Measurements from ENCODE around the gene KDM7A.
"Not testable (repeated sequence)": the region's sequence is repeated elsewhere in the genome, so short reads cannot be mapped to it uniquely, and the experiment has no call there.

Gene KDM7A

DNA sequence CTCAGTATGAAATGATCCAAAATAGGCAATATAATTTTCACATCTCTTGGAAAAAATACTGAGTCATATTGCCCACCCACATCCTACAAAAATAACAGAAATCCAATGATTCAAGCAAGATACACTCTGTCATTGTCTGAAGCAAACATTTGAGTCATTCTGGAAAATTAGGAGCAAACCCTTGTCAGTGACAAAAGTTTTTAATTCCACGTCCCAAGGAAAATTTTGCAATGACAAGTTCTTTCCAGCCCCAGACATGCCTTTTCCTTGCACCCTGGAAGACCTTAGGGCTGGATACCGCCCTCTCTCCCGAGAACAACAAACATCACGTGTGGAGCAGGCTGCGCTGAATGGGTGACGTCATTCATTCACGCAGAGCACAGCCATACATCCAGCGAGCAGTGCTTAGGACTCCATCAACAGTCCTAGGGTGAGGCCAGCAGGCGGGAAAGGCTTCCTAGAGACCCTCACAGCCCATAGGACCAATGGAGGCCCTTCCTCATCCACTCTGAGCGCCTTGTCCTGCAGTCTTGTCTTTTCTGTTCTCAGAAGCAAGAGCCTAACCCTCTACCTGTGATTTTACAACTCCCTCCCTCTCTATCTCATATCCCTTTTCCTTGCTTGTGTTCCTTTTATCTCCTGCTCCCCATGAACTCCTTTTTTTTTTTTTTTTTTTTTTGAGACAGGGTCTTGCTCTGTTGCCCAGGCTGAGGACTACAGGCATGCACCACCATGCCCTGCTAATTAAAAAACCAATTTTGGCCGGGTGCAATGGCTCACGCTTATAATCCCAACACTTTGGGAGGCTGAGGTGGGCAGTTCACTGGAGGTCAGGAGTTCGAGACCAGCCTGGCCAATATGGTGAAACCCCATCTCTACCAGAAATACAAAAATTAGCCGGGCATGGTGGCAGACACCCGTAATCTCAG is 23.5 kb upstream of the KDM7A start:
- DNase-seq: no peak

DNA sequence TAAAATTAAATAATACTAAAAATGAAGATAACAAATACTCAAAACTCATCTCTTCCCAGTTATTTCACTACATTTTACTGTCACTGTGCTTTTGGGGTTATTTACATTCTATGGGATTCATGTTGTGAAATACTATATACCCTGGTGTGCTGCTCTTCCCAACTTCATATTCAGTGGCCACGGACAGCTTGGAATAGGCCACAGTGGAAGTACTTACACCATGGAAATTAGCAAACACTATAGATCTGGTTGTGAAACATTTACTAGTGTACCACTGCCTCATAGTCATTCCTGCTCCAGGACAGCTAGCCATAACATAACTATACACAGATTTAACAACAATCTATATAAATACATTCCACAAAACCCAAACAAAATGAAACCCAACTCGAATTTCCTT is 21.2 kb upstream of the KDM7A start:
- DNase-seq: no peak

DNA sequence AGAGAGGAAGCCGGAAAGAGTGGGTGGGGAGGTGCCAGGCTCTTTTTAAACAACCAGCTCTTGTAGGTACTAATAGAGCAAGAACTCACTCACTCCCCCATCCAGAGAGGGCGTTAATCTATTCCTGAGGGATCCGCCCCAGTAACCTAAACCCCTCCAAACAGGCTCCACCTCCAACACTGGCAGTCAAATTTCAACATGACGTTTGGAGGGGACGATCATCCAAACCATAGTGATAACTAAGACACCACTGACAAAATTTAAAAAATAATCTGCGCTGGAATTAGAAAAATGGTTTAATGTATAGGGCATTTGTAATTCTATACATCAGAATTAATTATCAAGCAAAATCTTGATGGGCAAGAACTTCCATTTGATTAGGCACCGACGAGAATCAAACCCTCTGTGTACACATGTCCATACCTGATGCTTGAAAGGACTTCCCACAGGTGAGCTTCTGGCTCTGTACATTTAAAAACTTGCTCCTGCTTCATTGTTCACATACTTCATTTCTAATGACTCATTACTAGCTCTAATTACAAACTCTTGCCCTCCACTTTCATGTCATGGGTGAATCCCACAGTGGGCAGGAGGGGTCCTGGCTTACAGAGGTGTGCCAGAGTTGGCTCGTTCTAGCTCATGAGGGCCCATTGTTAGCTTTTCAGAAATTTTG is 20.6 kb upstream of the KDM7A start:
- DNase-seq: no peak

DNA sequence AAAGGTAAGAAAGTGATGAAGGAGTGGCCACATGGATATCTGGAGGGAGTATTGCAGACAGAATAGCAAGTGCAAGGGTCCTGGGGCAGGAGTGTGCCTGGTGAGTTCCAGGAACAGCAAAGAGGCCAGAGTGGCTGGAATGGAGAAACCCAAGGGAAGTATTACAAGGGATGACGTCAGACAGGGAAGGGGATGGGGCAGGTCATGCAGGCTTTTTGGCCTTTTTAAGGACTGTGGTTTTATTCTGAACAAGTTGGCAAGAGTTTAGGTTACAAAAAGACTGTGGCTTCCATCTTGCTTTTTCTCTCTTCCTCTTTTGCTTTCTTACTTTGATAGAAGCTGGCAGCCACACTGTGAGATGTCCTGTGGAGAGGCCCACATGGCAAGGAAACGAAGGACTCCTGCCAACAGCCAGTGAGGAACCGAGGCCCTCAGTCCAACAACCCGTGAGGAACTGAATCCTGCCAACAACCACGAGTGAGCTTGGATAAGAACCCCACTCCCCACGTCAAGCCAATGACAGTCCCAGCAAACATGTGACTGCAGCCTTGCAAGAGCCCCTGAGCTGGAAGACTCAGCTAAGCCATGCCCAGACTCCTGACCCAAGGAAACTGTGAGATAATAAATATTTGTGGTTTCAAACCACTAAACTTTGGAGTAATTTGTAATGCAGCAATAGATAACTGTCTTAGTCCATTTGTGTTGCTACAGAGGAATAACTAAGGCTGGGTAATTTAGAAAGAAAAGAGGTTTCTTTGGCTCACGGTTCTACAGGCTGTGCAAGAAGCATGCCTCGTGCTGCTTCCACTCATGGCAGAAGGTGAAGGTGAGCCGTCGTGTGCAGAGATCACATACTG is 19.8 kb upstream of the KDM7A start:
- no peak for DNase-seq

DNA sequence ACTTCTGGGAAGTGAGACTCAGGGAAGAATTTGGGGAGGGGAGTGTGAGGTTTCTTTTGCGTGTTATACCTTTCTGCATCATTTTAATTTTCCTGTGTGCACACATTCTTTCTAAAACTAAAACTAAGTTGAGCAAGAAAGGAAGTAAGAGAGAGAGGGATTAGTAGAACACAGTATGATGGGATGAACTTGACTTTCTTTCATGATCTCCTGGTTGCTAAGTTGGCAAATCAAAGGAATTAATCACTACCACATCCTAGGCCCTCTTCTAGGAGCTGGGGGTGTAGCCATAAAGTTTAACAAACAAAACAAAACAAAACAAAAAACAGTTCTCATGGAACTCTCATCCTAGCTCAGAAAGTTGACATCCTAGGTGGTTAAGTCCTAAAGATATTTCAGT is 19.1 kb upstream of the KDM7A start:
- DNase-seq: no peak

DNA sequence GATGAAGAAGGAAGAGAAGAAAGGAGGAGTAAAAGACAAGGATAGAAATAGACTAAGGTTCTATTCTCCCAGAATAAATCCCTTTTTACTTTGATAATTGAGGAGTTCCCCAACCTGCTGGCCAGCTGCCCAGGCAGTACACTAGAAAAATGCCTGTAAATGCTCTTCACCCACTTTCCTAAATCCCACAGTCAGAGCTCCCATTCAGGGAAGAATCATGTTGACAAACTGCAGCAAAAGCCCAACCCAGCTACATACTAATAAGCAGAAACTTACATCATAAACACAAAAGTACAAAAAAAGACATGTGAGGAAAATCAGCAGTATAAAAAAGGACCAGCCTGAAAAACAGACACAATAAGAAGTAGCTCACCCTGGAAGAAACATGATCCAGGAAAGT is 15.8 kb upstream of the KDM7A start:
- DNase-seq: no peak

DNA sequence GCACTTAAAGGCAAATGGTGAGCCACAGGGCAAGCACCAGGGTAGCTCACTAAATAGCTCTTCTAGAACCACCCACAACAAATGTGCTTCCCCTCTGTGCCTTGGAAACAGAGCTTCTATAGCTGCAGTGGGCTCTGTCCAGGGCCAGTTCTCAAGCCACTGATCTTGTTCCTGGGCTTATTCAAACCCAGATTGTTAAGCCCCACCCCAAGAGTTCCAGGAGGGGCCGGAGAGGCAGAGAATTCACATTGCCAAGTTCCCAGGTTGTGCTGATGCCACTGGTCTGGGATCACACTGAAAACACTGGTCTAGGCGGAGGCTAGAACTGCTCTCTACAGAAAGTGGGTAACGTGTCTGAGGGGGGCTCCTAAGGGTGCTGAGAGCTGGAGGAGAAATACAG is 15.4 kb upstream of the KDM7A start:
- no peak for DNase-seq

DNA sequence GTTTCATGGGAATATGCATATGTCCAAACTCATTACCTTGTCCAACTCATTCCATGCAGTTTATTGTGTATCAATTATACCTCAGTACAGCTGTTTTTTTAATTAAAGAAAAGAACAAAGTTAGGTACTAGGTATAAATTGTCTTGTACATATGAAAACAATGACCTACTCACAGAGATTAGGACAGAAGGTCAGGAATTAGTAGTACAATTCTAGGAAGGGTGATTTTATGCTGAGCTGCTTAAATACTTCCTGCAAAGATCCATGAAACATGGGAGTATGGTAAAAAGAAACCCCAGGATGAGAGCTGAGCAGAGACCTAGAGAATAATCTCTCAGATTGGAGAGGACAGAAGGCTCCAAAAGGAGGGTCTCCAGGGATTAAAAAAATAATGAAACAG is 13.8 kb upstream of the KDM7A start:
- no peak for DNase-seq

DNA sequence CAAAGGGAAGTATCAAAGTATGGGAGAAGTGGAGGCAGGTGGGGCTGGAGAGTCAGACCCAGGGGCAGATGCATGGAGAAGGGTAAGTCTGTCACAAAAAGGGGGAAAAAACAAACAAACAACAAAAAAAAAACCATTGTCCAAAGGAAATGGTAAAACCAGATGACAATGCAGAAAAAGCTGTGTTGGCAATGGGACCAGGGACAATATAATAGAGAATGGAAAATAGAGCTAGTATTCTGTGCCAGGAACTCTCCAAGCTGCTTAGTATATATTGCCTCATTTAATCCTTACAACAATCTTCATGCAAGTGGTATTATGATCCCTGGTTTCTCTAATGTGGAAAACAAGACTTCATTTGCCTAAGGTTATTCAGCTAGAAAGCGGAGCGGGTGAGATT is 13.1 kb upstream of the KDM7A start:
- no peak for DNase-seq

DNA sequence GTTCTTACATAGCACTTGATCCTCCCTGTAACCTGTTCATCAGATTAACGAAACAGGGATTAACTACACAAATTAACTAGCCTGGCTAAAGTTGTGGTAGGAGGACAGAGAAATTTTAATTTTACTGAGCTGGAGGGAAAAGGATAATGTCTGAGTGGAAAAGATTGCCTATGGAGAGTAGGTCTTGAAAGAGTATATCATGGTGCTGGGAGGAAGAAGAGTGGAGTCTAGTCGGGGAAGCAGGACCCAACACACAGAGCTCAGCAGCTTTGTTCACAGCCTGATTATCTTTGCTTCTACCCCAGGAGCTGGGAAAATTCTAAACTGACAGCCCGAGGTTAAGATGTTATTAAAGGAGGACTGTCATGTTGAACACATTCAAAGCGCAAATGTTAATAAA is 6.1 kb upstream of the KDM7A start:
- DNase-seq: no peak

DNA sequence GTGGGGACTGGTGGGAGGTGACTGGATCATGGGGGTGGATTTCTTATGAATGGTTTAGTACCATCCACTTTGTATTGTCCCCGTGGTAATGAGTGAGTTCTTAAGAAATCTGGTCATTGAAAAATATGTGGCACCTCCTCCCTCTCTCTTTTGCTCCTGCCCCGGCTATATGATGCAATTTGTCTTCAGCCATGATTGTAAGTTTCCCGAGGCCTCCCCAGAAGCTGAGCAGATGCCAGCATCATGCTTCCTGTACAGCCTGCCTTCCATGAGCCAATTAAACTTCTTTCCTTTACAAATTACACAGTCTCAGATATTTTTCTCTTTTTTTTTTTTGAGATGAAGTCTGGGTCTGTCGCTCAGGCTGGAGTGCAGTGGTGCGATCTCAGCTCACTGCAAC is 2.6 kb upstream of the KDM7A start:
- DNase-seq: no peak

DNA sequence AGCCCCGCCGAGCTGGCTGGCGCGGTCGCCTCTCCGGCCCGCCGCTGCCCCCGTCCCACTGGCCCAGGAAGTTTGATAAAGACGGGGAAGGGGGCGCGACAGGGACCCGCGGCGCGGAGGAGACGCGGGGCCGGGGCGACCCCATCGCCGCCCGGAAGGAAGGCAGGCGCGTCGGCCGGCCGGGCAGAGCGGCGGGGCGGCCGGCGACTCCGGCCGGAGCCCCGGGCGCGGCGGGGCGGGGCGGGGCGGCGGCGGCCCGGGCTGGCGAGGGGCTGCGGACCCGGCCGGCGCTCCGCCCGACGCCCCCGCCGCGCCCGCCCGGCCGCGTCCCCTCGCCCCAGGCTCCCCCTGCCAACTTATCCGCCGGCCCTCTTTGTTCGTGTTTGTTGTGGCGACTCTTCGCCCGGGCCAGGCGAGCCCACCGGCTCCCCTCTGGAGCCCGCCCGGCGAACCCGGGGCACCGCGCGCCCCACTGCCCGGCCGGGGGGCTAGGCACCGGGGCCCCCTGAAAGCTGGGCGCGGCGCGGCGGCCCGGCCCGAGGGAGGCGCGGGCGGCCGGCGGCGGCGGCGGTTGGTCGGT is 571 bp downstream of the KDM7A start:
- DNase-seq: no peak

DNA sequence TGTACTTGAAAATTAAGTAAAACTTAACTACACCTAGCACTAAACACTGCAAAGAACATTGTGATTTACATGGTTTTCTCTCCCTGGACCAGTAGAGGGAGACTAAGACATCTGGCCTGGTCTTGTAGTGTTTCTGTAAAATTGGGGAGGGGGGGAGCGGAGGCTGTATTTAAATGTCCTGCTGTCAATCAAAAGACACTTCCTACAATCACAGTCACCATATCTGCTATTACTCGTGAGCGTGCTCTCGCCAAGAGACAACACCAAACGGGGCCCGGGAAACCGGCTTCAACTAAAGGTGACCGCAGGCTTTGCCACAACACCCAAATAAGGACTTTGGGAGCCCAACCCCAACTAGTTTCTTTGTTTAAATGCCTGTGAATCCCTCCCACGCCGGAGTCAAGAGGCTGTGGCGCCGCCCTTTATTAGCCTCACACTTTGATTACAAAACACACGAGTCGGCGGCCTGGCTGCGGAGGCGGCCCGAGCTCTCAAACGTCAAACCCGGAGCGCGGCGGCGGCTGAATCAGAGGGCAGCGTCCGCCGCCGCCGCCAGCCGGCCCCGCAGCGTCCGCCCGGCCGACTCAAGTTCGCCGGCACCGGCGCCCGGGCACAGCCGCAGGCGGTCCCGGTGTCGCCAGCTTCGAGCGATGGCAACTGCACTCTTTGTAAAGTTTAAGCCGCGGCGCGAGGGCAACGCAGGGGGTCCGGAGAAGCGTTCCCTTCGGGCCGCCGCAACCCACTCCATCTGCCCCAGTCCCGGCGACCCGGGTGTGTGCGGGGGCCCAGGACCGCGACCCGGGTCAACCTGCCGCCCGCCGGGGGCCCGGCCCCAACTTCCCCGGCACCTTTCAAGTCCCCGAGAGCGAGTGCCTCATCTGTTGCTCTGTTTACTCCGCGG is 1.3 kb downstream of the KDM7A start:
- DNase-seq: peak; percentile 95

DNA sequence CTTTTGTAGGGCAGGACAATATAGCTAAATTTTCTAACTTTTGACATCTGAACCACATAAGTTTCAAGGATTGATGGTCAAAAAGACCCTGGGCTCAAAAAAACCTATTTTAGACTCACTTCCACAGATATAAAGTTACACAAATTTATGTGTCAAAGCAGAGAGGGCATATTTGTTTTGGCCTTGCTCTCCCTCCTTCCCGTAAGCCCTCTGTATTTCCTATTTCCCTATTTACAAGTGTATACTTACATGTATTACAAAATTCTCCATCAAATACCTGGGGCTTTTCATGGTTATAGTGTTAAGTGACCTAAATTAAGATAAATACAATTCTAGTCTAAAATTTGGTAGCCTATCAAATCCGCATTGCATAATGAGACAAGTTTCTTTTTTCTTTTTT is 2.6 kb downstream of the KDM7A start:
- DNase-seq: no peak

DNA sequence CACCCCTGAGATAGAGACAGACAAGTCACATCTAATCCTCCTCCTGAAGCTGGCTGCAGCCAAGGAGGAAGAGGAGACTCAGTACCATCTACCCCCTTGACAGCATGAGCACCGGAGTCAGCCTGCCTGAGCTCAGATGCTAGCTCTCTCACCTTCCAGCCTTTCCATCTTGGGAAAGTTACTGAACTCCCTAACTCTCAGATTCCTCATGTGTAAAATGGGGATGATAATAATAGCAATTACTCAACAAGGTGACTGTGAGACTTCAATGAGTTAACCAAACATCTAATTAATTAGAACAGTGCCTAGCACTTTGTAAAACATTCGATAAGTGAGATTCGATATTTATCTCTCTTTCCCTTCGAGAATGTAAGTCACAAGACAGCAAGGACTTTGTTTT is 6.4 kb downstream of the KDM7A start:
- DNase-seq: no peak

DNA sequence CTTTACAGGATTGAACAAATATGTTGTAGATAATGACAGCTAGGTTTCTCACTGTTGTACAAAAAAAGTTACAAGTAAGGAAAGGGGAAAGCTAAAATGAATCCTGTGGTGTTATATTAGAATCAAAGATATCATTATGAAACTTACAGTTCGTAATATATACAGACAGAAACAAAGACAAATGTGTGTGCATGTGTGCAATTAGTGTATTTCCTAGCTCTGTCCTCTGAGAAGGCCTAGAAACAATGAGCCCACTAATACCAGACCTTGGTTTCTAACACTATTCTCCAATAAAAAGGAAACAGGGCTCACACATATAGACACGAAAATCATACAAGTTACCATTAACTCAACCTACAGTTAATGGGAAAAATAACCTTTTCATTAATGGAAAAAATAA is 8.0 kb downstream of the KDM7A start:
- no peak for DNase-seq

DNA sequence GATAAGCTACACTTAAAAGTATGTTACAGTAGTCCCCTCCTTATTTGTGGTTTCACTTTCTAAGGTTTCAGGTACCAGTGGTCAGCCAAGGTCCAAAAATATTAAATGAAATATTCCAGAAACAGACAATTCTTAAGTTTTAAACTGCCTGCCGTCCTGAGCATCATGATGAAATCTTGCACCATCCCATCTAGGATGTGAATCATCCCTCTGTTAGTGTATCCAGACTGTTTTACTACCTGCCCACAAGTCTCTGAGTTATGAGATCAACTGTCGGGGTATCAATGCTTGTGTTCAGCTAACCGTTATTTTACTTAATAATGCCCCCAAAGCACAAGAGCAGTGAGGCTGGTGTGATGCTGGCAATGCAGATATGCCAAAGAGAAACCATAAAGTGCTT is 11.4 kb downstream of the KDM7A start:
- DNase-seq: no peak

DNA sequence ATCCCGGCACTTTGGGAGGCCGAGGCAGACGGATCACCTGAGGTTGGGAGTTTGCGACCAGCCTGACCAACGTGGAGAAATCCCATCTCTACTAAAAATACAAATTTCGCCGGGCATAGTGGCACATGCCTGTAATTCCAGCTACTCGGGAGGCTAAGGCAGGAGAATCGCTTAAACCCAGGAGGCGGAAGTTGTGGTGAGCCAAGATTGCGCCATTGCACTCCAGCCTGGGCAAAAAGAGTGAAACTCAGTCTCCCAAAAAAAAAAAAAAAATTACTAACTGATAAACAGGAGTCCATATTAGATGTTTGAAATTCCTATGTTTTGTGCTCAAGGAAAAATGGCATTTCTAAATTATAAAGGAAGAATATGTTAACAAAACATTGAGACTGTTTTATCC is 14.7 kb downstream of the KDM7A start:
- not testable (repeated sequence) for DNase-seq

DNA sequence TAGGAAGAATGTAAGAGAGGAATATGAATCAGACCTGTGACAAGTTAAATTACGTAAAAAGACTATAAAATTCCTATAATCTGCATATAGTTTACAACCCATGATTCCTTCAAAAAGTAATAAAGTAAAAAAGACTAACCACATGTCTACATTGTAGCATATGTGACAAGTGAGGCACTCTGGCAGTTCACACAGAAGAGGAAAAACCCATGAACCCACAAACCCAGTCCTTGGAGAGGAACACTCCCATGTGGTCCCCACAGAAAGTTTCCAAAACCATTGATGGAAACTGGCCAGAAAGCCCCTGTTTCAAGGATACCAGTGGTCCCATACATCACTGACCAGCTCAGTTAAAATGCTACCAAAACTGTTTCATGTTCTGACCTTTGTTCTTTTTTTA is 15.7 kb downstream of the KDM7A start:
- DNase-seq: no peak

DNA sequence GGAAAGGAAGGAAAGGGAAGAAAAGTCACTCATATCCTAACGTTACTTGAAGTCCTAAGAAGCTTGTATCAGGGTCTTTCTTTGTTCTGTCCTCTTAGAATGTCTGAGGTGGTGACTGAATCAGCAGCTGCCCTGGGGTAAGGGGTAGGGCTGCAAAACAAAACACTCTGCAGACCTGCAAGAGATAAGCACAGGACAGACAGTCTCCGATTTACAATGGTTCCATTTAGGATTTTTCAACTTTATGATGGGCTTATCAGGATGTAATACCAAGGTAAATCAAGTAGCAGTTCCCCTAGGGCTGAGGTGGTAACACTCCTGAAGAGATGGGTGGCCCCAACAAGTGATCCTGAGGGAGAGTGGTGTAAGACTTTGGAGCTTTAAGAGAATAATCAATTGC is 16.5 kb downstream of the KDM7A start:
- no peak for DNase-seq

DNA sequence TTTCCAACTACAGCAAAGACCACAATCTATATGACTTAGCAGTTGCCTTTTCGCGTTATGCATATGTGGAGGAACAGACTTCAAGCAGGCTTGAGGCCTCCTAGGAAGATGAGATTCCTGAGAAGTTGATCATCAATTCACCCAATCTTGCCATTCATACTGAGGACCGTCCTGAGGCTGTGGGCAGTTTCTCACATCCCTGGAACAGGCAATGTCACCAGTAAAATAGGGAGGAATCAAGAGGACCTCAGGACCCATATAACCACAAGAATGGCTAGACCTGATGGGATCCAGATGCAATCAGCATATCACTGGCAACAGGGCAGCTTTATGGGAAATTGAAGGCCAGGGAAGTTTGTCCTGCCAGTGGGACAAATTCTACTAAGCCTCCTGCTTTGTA is 17.3 kb downstream of the KDM7A start:
- DNase-seq: no peak

DNA sequence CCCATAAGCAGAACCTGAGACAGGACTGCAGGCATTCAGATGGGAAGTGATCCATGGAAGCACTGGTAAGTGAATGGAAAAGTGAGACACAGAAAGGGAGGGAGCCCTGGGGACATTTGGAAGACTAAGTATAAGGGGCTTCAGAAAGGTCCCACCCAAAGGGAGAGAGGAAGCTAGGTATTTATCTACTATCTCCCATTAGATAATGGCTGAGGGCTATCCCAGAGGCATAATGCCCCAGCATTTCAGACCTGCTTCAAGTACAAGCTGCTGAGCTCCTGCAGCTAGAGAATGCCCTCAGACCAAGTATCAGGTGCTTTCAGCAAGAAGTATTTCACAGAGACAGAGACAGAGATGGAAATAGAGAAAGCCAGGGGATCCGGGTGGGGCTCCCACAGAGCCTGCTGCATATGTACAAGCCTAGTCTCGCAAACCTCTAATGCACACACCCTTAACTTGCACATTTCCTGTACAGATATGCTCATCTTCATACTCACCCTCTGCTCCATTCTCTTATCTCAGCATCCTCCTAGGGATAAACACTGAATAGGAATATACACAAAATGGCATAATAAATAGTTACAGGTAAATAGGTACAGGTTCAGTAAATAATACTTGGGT is 20.2 kb downstream of the KDM7A start:
- DNase-seq: no peak

Data from NCI-H1417 treated with DMSO at 0.1 percent for 48 hours (cell line).